NCI-H1048 (cell line): ENCODE measurements around the gene PCSK6.

Experiments used
- DNase-seq: peaks from one replicate; lab custom pipeline; 2025; lab: John Stamatoyannopoulos, UW

The PCSK6 gene

GRCh38 chr15:101325263-101326025 lies 164.1 kb downstream of the PCSK6 start:
- DNase-seq: no peak

DNA sequence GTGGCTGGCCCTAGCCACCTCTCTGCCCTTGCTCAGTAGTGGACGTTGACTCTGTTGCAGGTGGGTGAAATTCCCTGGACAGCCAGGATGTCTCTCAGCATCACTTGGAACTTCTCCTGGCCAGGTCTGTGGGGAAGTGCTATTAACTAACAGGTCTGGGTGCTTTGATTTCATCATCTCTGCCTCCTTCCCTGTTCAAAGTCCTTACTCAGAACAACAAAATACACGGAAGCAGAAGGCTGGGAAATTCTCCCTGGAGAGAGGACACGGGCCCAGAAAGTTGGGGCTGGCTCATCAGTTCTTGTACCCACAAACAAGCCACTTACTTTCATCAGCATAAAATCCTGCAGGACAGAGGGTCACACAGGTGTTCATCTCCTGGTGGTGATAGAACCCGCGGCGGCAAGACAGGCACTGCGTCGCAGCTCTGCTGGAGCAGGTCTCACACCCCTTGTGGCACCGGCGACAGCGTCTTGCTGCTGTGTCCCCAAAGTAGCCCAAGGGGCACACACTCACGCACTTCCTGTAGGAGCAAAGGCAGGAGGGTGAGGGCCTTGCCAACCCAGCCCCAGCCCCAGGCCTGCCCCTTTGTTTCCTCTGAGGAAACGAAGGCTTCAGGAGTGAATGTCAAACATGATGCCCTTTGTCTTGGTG lies 164.9 kb downstream of the PCSK6 start:
- no peak for DNase-seq

DNA sequence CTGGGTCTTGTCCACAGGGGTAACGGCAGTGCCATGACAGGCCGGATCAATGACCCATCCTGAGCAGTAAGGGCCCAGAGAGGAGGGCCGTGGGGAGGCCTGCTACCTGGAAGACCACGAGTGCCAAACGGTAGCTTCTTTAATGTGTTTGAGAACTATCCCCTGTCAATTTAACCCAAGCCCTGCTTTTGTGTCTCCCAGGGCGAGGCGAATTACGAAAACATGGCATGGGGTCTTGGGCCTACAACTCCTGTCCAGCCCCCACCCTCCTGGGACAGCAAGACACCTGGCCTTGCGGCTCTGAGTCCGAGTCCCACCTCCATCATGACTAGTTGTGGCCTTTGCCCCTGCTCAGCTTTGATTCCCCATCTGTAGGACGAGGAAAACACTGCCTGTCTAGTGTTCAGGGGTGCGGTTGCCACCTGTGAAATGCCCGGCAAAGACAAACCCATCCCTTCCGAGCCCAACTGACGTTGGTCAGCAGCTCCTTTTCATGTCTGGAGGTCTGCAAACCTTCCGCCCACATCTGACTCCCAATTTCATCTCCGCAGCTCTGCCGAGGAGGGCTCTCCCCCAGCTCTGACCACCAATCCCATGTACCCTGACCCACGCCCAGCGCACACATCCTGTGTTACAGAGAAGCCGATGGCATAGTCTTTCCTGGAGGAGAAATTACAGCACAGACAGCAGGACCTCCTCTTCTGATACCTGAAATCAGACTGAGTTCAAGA lies 165.5 kb downstream of the PCSK6 start:
- no peak for DNase-seq

GRCh38 chr15:101322854-101323477 lies 166.5 kb downstream of the PCSK6 start:
- DNase-seq: no peak

DNA sequence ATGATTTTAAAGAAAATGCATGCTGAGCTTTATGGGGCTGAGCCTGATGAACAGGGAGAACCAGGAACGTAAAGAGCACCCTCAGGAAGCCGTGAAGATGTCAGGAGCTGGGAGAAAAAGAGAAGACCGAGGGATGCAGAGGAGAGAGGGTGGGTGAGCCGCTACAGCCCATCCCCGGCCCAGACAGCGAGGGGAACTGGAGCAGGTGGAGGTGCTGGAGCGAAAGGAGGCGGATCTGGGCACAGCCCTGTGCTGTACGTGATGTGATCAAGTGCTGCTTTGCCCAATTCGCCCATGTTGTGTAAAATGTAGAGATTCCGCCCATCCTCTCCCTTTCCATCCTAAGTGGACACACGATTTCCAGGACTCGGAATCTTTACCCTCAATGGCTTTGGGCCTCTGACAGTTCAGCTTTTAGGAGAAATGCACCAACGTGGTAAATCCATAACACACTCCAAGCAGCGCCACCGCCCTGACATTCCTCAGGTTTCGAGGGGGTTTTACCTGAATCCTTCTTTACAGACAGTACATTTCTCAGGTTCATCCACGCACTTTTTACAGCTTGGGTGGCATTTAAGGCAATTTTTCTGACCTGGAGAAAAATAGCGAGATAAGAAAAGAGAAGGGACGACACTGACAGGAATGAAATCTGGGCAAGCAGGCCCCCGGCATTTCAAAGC lies 167.4 kb downstream of the PCSK6 start:
- no peak for DNase-seq

GRCh38 chr15:101320501-101321052 lies 168.9 kb downstream of the PCSK6 start:
- DNase-seq: no peak

DNA sequence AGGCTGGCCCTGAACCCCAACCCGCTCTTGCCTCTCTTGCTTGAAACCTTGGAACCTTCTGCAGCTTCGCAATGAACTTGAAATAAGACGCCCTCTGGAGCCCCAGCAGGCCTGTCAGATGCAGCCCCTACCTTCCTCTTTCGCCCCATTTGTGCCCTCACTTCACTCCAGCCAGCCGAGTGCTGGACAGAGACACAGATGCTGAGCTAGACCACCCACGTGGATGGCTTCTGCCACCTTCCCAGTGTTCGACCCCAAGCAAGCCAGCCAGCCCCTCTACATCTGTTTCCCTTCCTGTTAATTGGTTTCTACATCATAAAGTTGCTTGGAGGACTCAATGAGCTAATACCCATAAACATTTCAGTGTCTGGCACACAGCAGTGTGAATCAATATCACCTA lies 170.7 kb downstream of the PCSK6 start:
- DNase-seq: no peak

GRCh38 chr15:101318147-101318819 lies 171.2 kb downstream of the PCSK6 start:
- no peak for DNase-seq

DNA sequence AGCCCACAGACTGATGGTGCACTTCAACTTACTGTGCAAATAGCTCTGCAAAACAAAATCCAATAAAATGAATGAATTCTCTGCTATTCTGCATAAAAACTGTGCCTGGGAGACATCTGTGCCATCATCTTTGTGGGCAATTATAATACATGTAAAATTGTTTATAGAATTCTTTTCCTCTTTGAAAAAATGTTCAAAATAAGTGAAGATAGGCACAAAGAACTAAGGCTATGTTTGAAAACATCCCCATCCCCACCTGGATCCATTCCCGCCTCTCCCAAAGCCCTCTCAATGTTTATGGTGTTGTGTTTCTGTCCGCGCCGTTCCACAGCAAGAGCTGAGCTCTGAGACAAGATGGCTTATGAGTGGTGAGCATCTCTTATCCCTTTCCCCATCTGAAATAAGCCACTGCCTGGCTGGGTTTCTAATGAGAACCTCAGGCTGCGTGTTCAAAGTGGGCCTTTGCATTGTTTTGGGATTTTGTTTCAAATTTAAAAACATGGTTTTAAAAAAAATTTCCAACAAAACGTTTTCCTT lies 172.1 kb downstream of the PCSK6 start:
- DNase-seq: no peak

DNA sequence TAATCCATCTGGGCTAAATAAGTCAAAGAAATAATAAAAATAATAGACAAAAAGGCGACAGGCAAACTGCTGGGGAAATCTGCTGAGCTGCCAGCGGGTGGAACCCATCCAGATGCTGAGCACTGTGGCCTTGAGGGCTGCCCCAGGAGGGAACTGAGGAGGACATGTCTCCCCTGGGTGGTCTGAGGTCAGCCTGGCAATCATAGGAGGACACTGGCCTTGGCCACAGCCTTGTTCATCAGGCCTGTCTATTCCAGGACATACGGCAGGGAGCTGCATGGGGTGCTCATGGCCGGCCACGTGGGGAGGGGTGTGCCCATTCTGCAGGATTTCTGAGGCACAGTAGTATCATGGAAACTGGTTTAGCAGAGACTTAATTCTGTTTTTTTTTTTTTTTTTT lies 173.0 kb downstream of the PCSK6 start:
- no peak for DNase-seq

DNA sequence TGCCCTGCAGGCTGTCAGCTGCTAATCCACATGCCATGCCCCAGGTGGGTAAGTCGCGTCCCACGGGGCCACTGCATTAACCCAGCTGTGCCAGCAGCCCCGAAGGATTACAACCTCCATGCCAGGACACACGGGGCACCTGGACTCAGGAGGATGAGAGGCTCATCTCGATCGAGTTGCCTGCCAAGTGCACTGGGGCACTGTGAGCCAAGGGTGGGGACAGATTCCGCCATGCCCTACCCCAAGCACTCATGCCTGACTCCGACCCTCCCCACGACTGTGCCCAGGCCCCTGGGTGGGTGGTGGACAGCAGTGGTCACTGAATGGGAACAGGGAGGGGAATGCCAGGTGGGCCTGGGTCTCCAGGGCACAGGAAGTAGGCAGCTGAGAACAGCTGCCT lies 173.8 kb downstream of the PCSK6 start:
- DNase-seq: no peak

DNA sequence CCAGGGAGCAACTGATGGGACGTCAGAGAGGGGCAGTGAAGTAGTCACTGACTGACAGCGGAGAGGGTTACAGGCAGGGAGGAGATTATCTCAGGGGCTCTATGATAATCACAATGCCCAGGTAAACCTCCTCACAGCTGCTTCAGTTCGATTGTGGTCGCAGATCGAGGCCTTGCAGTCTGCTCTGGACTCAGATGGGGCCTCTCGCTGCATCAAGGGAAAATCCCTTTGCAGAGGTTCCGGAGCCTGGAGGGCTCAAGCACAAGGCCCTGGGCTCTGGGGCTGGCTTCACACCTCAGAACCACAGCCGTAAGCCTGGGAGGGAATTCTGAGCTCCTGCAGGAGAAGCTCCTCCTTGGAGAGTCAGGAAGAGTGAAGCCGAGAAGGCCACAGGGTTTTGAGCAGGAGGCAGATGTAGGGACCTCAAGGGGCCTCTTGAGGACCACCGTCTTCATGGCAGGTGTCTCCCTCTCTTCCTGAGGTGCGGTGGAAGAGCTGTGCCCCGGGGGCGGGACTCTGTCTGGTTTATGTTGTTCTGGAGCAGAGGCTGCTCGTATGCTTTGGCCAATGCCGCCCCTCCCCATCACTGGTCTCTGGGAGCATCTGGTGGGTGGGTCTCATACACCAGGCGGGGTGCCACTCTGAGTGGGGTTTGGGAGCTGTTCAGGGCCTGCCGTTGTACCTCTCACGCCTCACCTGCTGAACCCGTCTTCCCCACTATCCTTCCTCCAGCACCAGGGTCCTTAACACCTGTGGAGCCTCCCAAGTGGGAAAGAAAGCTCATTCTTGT lies 175.0 kb downstream of the PCSK6 start:
- DNase-seq: no peak

- DNase-seq: no peak
These were observed 176.3 kb downstream of the PCSK6 start for GRCh38 chr15:101313041-101313761.

DNA sequence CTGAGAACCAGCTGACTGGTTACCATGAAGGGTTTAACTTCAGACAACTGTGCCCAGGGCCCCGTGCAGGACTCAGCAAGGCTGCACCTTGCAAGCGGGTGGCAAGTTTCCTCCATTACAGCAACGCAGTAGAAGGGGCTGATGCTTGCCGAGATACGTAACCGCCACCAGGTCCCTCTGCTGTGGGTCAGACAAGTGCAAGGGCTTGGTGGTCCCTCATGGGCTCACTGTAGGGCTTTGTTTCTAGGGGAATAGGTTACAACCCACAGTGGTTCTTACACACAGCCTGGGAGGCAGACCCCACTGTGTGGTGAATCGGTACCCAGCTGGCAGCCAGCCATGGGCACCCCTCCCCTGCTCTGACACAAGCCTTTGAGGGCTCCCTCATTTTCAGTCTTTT lies 179.0 kb downstream of the PCSK6 start:
- DNase-seq: no peak

GRCh38 chr15:101310161-101310480 lies 179.4 kb downstream of the PCSK6 start:
- no peak for DNase-seq

GRCh38 chr15:101309436-101310160 lies 179.9 kb downstream of the PCSK6 start:
- no peak for DNase-seq

- no peak for DNase-seq
These were observed 180.7 kb downstream of the PCSK6 start for GRCh38 chr15:101308604-101309435.
